ENCODE data around the gene ULK3.

The ULK3 gene

GRCh38 chr15:74820056-74820455 is 22.9 kb downstream of the ULK3 start:
- Histone ChIP-seq H3K9me3 (ENCODE audit: insufficient read depth, low read length) (no peaks in the 10 kb centered on the region), H3K27ac (ENCODE audit: low read length) (no peak overlapping the region), H3K4me3 (ENCODE audit: low read length) (no peak overlapping the region), H3K9ac (ENCODE audit: low read length) (0 out of 2 replicates have a peak overlapping the region, but pooled peaks have one; percentile 62), H3K27me3 (ENCODE audit: low read depth, low read length) (no peaks in the 10 kb centered on the region), H3K36me3 (replicated peaks; ENCODE audit: low read depth, low read length) (no peaks in the 10 kb centered on the region), H2AFZ (ENCODE audit: low read depth, low read length) (no peak overlapping the region), H3K4me1 (ENCODE audit: low read length) (peaks cover 46% of the 10 kb centered on the region), H3K79me2 (ENCODE audit: low read length) (no peaks in the 10 kb centered on the region), H3K4me2 (ENCODE audit: low read length) (peak overlapping the region; percentile 82), H4K20me1 (ENCODE audit: insufficient read depth, low read length) (no peaks in the 10 kb centered on the region)
- no peak for TF ChIP-seq CTCF (IDR thresholded peaks at IDR 0.05; ENCODE audit: low read depth, low read length)
- no peak for TF ChIP-seq EZH2phosphoT487 (IDR thresholded peaks at IDR 0.05; ENCODE audit: low read depth)

- H4K20me1 ChIP-seq (ENCODE audit: insufficient read depth, low read length), result no peaks in the 10 kb centered on the region
- no peak overlapping the region for H3K4me3 ChIP-seq (ENCODE audit: low read length)
- H3K27me3 ChIP-seq (ENCODE audit: low read depth, low read length), result no peaks in the 10 kb centered on the region
- H3K9me3 ChIP-seq (ENCODE audit: insufficient read depth, low read length), result no peaks in the 10 kb centered on the region
- TF ChIP-seq CTCF (IDR thresholded peaks at IDR 0.05; ENCODE audit: low read depth, low read length) (peak; percentile 59), EZH2phosphoT487 (IDR thresholded peaks at IDR 0.05; ENCODE audit: low read depth) (no peak)
- no peak overlapping the region for H3K9ac ChIP-seq (ENCODE audit: low read length)
- H2AFZ ChIP-seq (ENCODE audit: low read depth, low read length), result no peak overlapping the region
- H3K27ac ChIP-seq (ENCODE audit: low read length), result no peak overlapping the region
- H3K4me2 ChIP-seq (ENCODE audit: low read length), result 0 out of 2 replicates have a peak overlapping the region, but pooled peaks have one; percentile 13
- H3K4me1 ChIP-seq (ENCODE audit: low read length), result peaks cover 51% of the 10 kb centered on the region
- no peaks in the 10 kb centered on the region for H3K79me2 ChIP-seq (ENCODE audit: low read length)
- H3K36me3 ChIP-seq (replicated peaks; ENCODE audit: low read depth, low read length), result no peaks in the 10 kb centered on the region
Observed at GRCh38 chr15:74817370-74817737, 25.6 kb downstream of the ULK3 start.

- no peak overlapping the region for H2AFZ ChIP-seq (ENCODE audit: low read depth, low read length)
- no peaks in the 10 kb centered on the region for H3K9me3 ChIP-seq (ENCODE audit: insufficient read depth, low read length)
- H4K20me1 ChIP-seq (ENCODE audit: insufficient read depth, low read length), result no peaks in the 10 kb centered on the region
- H3K4me3 ChIP-seq (ENCODE audit: low read length), result no peak overlapping the region
- H3K4me2 ChIP-seq (ENCODE audit: low read length), result no peak overlapping the region
- no peaks in the 10 kb centered on the region for H3K27me3 ChIP-seq (ENCODE audit: low read depth, low read length)
- TF ChIP-seq EZH2phosphoT487 (IDR thresholded peaks at IDR 0.05; ENCODE audit: low read depth), result no peak
- TF ChIP-seq CTCF (IDR thresholded peaks at IDR 0.05; ENCODE audit: low read depth, low read length), result no peak
- H3K36me3 ChIP-seq (replicated peaks; ENCODE audit: low read depth, low read length), result no peaks in the 10 kb centered on the region
- H3K4me1 ChIP-seq (ENCODE audit: low read length), result peaks cover 49% of the 10 kb centered on the region
- no peak overlapping the region for H3K9ac ChIP-seq (ENCODE audit: low read length)
- H3K79me2 ChIP-seq (ENCODE audit: low read length), result no peaks in the 10 kb centered on the region
- H3K27ac ChIP-seq (ENCODE audit: low read length), result no peak overlapping the region
Observed at GRCh38 chr15:74816624-74817369, 26.2 kb downstream of the ULK3 start.

- no peaks in the 10 kb centered on the region for H3K9me3 ChIP-seq (ENCODE audit: insufficient read depth, low read length)
- H3K36me3 ChIP-seq (replicated peaks; ENCODE audit: low read depth, low read length), result no peaks in the 10 kb centered on the region
- TF ChIP-seq CTCF (IDR thresholded peaks at IDR 0.05; ENCODE audit: low read depth, low read length), result no peak
- peaks cover 41% of the 10 kb centered on the region for H3K4me1 ChIP-seq (ENCODE audit: low read length)
- peak overlapping the region; percentile 56 for H3K9ac ChIP-seq (ENCODE audit: low read length)
- no peaks in the 10 kb centered on the region for H3K79me2 ChIP-seq (ENCODE audit: low read length)
- H3K27me3 ChIP-seq (ENCODE audit: low read depth, low read length), result no peaks in the 10 kb centered on the region
- peak overlapping the region; percentile 54; the same call in 1 of the 2 replicates for H3K4me3 ChIP-seq (ENCODE audit: low read length)
- peak overlapping the region; percentile 28 for H3K27ac ChIP-seq (ENCODE audit: low read length)
- no peak overlapping the region for H2AFZ ChIP-seq (ENCODE audit: low read depth, low read length)
- H4K20me1 ChIP-seq (ENCODE audit: insufficient read depth, low read length), result no peaks in the 10 kb centered on the region
- peak overlapping the region; percentile 66 for H3K4me2 ChIP-seq (ENCODE audit: low read length)
Observed at GRCh38 chr15:74815961-74816360, 27.0 kb downstream of the ULK3 start.

All from OCI-LY3 (cell line).